Upper lobe of left lung (tissue), 6 donors: ENCODE measurements around the gene WNT6. TPM values are rescaled to one million over a fixed set of nuclear protein-coding genes. Genes with fewer than 3 reads are reported as not detected.

Source experiments
- ATAC-seq, 2 donors: fragments of 200-7000 bp; cut with Tn5 transposase; one replicate each; pipeline ENCODE4 v1.9.1; 2022; ENCODE audit warnings: mild to moderate bottlenecking in 2 of 2, moderate library complexity in 2 of 2; ENCODE audit not compliant: low FRiP score in 2 of 2
- DNase-seq, 2 donors: peaks; one replicate each; pipeline ENCODE4 v3.0.0-alpha.2; 2019 to 2020
- H3K27ac ChIP-seq, 4 donors: fragments of 200-600 bp; sonication (generic); one replicate each; pipeline ENCODE4 v1.5.1; 2016 to 2019
- H3K27me3 ChIP-seq, 4 donors: fragments of 200-600 bp; sonication (generic); one replicate each; pipeline ENCODE4 v1.5.1; 2017 to 2019
- H3K36me3 ChIP-seq, 4 donors: fragments of 200-600 bp; sonication (generic); one replicate each; pipeline ENCODE4 v1.5.1; 2016 to 2019
- H3K4me1 ChIP-seq, 4 donors: fragments of 200-600 bp; sonication (generic); one replicate each; pipeline ENCODE4 v1.5.1; 2018 to 2019
- H3K4me3 ChIP-seq, 4 donors: fragments of 200-600 bp; sonication (generic); one replicate each; pipeline ENCODE4 v1.5.1; 2017 to 2019; ENCODE audit warnings: mild to moderate bottlenecking in 2 of 4, moderate library complexity in 1 of 4
- H3K9me3 ChIP-seq, 4 donors: fragments of 200-600 bp; sonication (generic); one replicate each; pipeline ENCODE4 v1.5.1; 2018 to 2019
- EP300 ChIP-seq, 4 donors: sonication (generic); formaldehyde crosslinking; IDR thresholded peaks; one replicate each; pipeline ENCODE4 v1.5.1; 2017; ENCODE audit warnings: antibody characterized with exemption in 4 of 4, control low read depth in 2 of 4
- POLR2A ChIP-seq, 4 donors: fragments of 450-650 bp; IDR thresholded peaks; one replicate each; pipeline ENCODE4 v1.5.1; 2016 to 2017; ENCODE audit warnings: antibody characterized with exemption in 4 of 4, mild to moderate bottlenecking in 2 of 4
- POLR2AphosphoS5 ChIP-seq, 2 donors: sonication (generic); formaldehyde crosslinking; IDR thresholded peaks; one replicate each; pipeline ENCODE4 v1.5.1; 2017; ENCODE audit warnings: antibody characterized with exemption in 2 of 2
- WGBS, 2 donors: methylation state at CpG; one replicate each; pipeline ENCODE4 v1.1.5; 2017 to 2018; 5-methylcytosine and 5-hydroxymethylcytosine counted together
- total RNA-seq, 6 donors: library from RNA; depleted of rRNA in 4 of 6; stranded (reverse); fragments of >200 nt in 4 of 6; gene quantifications; one replicate each; pipeline versions ENCODE4 v1.1.0 to v1.2.1, GENCODE V29; 2016 to 2021
- TF ChIP-seq, protein P1 (sequence below), 6 experiments: fragments of 450-650 bp in 4 of 6; fragments of 200-600 bp in 2 of 6; sonication (generic) in 2 of 6; IDR thresholded peaks; one replicate each; pipeline ENCODE4 v1.5.1; 2016 to 2019; ENCODE audit warnings: antibody characterized with exemption in 6 of 6
- donor health status: DM: no; HTN: no; CAD: no; lungs with moderate emphysema.
- donor health status: DM: no; HTN: yes; CAD: no; lungs with severe emphysema.

The WNT6 gene
- total RNA-seq, 6 donors from 2014 or later, result 0.31 to 4.2 (median 0.44) TPM; not detected in 3

- no peaks in the 10 kb centered on the region for H3K36me3 ChIP-seq
- H3K27me3 ChIP-seq, result peaks cover 0 to 22% (median 15%) of the 10 kb centered on the region in 4 donors
- DNase-seq (no peak), ATAC-seq (no peak)
- TF ChIP-seq, protein P1, sequence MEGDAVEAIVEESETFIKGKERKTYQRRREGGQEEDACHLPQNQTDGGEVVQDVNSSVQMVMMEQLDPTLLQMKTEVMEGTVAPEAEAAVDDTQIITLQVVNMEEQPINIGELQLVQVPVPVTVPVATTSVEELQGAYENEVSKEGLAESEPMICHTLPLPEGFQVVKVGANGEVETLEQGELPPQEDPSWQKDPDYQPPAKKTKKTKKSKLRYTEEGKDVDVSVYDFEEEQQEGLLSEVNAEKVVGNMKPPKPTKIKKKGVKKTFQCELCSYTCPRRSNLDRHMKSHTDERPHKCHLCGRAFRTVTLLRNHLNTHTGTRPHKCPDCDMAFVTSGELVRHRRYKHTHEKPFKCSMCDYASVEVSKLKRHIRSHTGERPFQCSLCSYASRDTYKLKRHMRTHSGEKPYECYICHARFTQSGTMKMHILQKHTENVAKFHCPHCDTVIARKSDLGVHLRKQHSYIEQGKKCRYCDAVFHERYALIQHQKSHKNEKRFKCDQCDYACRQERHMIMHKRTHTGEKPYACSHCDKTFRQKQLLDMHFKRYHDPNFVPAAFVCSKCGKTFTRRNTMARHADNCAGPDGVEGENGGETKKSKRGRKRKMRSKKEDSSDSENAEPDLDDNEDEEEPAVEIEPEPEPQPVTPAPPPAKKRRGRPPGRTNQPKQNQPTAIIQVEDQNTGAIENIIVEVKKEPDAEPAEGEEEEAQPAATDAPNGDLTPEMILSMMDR (IDR thresholded peaks at IDR 0.05), result no peak
- H3K27ac ChIP-seq, result no peak overlapping the region
- H3K4me1 ChIP-seq, result peaks cover 10 to 14% (median 12%) of the 10 kb centered on the region in 4 donors
- no peak overlapping the region for H3K4me3 ChIP-seq
- no peaks in the 10 kb centered on the region for H3K9me3 ChIP-seq
- 34 to 56% methylated on average over 5 to 6 of the region's 6 CpGs for WGBS, 2 donors
These were observed 8.3 kb downstream of the WNT6 start for GRCh38 chr2:218867900-218868299.

DNA sequence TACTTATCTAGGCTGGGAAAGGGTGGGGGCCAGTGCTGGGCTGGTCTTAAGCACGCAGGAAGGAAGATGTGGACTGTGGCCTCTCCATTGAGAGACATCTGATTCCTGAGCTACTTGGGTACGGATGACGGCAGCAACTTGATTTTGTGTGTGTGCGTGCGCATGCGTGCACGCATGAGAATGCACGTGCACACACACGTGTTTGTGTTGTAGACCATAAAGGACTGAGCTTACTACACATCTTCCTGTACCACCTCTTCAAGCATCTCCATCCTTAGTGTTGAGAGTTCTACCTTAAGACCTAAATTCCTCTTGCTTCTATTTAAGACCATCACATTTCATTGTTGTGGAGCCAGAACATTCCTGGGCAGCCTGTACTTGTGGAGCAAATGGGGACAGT is 9.5 kb downstream of the WNT6 start:
- Histone ChIP-seq H3K4me3 (no peak overlapping the region), H3K27ac (no peak overlapping the region), H3K4me1 (peaks cover 13 to 23% (median 17%) of the 10 kb centered on the region in 4 donors), H3K36me3 (no peaks in the 10 kb centered on the region), H3K9me3 (no peaks in the 10 kb centered on the region), H3K27me3 (peaks cover 0 to 33% (median 22%) of the 10 kb centered on the region in 4 donors)
- no peak for DNase-seq
- TF ChIP-seq, protein P1 (IDR thresholded peaks at IDR 0.05), result no peak
- TF ChIP-seq POLR2AphosphoS5 (IDR thresholded peaks at IDR 0.05), result no peak
- TF ChIP-seq POLR2A (IDR thresholded peaks at IDR 0.05), result no peak
- no peak for TF ChIP-seq EP300 (IDR thresholded peaks at IDR 0.05)
- WGBS, 2 donors, result 72 to 89% methylated on average over 8 to 9 of the region's 9 CpGs
- ATAC-seq, result no peak

GRCh38 chr2:218870984-218871344 is 11.4 kb downstream of the WNT6 start:
- Histone ChIP-seq H3K36me3 (no peaks in the 10 kb centered on the region), H3K27ac (no peak overlapping the region), H3K27me3 (peaks cover 0 to 39% (median 25%) of the 10 kb centered on the region in 4 donors), H3K4me1 (peaks cover 13 to 23% (median 17%) of the 10 kb centered on the region in 4 donors), H3K4me3 (peak overlapping the region in 3 of 4 donors; percentile 12 to 35 (median 12)), H3K9me3 (no peaks in the 10 kb centered on the region)
- ATAC-seq, result no peak
- peak in 1 of 2 donors; percentile 86 for DNase-seq
- TF ChIP-seq, protein P1 (IDR thresholded peaks at IDR 0.05), result no peak
- no peak for TF ChIP-seq POLR2A (IDR thresholded peaks at IDR 0.05)
- no peak for TF ChIP-seq EP300 (IDR thresholded peaks at IDR 0.05)
- 3 to 20% methylated on average over 1 to 15 of the region's 18 CpGs for WGBS, 2 donors

DNA sequence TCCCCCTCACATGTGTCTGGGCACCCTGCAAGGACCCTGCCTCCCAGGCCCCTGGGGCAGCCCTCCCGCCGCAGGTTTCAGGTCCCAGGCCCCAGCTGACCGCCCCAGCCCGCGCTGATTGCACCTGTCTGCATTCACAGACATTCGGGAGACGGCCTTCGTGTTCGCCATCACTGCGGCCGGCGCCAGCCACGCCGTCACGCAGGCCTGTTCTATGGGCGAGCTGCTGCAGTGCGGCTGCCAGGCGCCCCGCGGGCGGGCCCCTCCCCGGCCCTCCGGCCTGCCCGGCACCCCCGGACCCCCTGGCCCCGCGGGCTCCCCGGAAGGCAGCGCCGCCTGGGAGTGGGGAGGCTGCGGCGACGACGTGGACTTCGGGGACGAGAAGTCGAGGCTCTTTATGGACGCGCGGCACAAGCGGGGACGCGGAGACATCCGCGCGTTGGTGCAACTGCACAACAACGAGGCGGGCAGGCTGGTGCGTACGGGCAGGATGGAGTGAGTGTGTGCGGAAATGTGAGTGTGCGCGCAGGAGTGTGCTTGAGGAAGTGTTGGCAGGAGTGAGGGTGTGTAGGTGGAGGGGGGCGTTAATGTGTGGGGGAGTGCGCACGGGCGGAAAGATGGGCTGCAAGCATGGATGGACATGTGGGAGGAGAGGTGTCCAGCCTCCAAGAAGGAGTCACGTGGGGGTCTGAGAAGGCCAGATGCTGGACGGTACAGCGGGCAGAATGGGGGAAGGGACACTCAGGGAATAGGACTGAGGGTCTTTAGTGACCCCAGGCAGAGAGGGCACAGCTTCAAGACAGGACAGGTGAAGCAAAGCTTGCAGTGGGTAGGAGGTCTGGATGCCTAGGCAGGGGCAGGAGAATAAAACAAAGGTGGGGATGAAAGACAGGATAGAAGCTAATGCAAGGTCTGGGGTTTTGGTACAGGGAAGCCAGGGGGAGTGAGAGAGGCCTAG is 12.0 kb downstream of the WNT6 start:
- Histone ChIP-seq H3K27me3 (peaks cover 0 to 39% (median 25%) of the 10 kb centered on the region in 4 donors), H3K4me1 (peaks cover 13 to 23% (median 17%) of the 10 kb centered on the region in 4 donors), H3K9me3 (no peaks in the 10 kb centered on the region), H3K4me3 (peak overlapping the region in 3 of 4 donors; percentile 12 to 35 (median 12)), H3K36me3 (no peaks in the 10 kb centered on the region), H3K27ac (no peak overlapping the region)
- TF ChIP-seq POLR2A (IDR thresholded peaks at IDR 0.05) (no peak), EP300 (IDR thresholded peaks at IDR 0.05) (no peak), POLR2AphosphoS5 (IDR thresholded peaks at IDR 0.05) (no peak)
- TF ChIP-seq, protein P1 (IDR thresholded peaks at IDR 0.05), result no peak
- DNase-seq (peak in 1 of 2 donors; percentile 86), ATAC-seq (no peak)
- WGBS, 2 donors, result 3% methylated on average over 20 to 52 of the region's 60 CpGs
